DMS153 (cell line): Measurements from ENCODE around the gene CELA2B.
A peak's percentile ranks its signal among the peaks of the same experiment; 100 is the strongest.
"Not testable (repeated sequence)": the region's sequence is repeated elsewhere in the genome, so short reads cannot be mapped to it uniquely, and the experiment has no call there.

Source experiments
- DNase-seq: peaks from one replicate; lab custom pipeline; 2025; lab: John Stamatoyannopoulos, UW

CELA2B gene

GRCh38 chr1:15469361-15469760 lies 6.5 kb upstream of the CELA2B start:
- DNase-seq, result no peak

GRCh38 chr1:15469821-15470448 lies 6.0 kb upstream of the CELA2B start:
- not testable (repeated sequence) for DNase-seq

- not testable (repeated sequence) for DNase-seq
These were observed 4.8 kb upstream of the CELA2B start for GRCh38 chr1:15471067-15471466.

- not testable (repeated sequence) for DNase-seq
These were observed 4.2 kb upstream of the CELA2B start for GRCh38 chr1:15471723-15472122.

- no peak for DNase-seq
These were observed 3.3 kb upstream of the CELA2B start for GRCh38 chr1:15472587-15472986.

GRCh38 chr1:15476927-15477326 lies 1.0 kb downstream of the CELA2B start:
- no peak for DNase-seq

GRCh38 chr1:15477646-15478212 lies 1.8 kb downstream of the CELA2B start:
- no peak for DNase-seq

GRCh38 chr1:15479654-15480347 lies 3.9 kb downstream of the CELA2B start:
- no peak for DNase-seq

GRCh38 chr1:15482455-15482854 lies 6.6 kb downstream of the CELA2B start:
- not testable (repeated sequence) for DNase-seq

GRCh38 chr1:15482983-15483543 lies 7.2 kb downstream of the CELA2B start:
- not testable (repeated sequence) for DNase-seq

- DNase-seq, result no peak
These were observed 8.1 kb downstream of the CELA2B start for GRCh38 chr1:15483971-15484370.

- DNase-seq, result not testable (repeated sequence)
These were observed 8.5 kb downstream of the CELA2B start for GRCh38 chr1:15484443-15484842.

- no peak for DNase-seq
These were observed 9.7 kb downstream of the CELA2B start for GRCh38 chr1:15485636-15486035.

GRCh38 chr1:15486844-15487610 lies 11.1 kb downstream of the CELA2B start:
- not testable (repeated sequence) for DNase-seq

- no peak for DNase-seq
These were observed 12.5 kb downstream of the CELA2B start for GRCh38 chr1:15488371-15488770.

- DNase-seq, result peak; percentile 18
These were observed 13.3 kb downstream of the CELA2B start for GRCh38 chr1:15489052-15489736.

- DNase-seq, result not testable (repeated sequence)
These were observed 15.1 kb downstream of the CELA2B start for GRCh38 chr1:15491010-15491409.

- DNase-seq, result no peak
These were observed 16.7 kb downstream of the CELA2B start for GRCh38 chr1:15492596-15492995.

GRCh38 chr1:15493869-15494390 lies 18.0 kb downstream of the CELA2B start:
- no peak for DNase-seq

GRCh38 chr1:15500184-15501178 lies 24.6 kb downstream of the CELA2B start:
- no peak for DNase-seq
